Inferior parietal cortex (tissue), 1 donor: ENCODE results near the gene ZDHHC11B.
"Not testable (repeated sequence)": the region's sequence is repeated elsewhere in the genome, so short reads cannot be mapped to it uniquely, and the experiment has no call there.

Experiments used
- DNase-seq: peaks from one replicate; pipeline ENCODE4 v3.0.0-alpha.2; 2016; ENCODE audit errors: extremely low spot score

Gene ZDHHC11B

GRCh38 chr5:783881-784427 lies 575 bp downstream of the ZDHHC11B start:
- DNase-seq, result peak; percentile 31

- not testable (repeated sequence) for DNase-seq
Observed at GRCh38 chr5:783049-783802, 1.3 kb downstream of the ZDHHC11B start.

GRCh38 chr5:782356-782755 lies 2.2 kb downstream of the ZDHHC11B start:
- DNase-seq, result not testable (repeated sequence)

- DNase-seq, result not testable (repeated sequence)
Observed at GRCh38 chr5:780571-780970, 4.0 kb downstream of the ZDHHC11B start.

GRCh38 chr5:778967-779366 lies 5.6 kb downstream of the ZDHHC11B start:
- not testable (repeated sequence) for DNase-seq

GRCh38 chr5:778421-778820 lies 6.1 kb downstream of the ZDHHC11B start:
- DNase-seq, result not testable (repeated sequence)

- no peak for DNase-seq
Observed at GRCh38 chr5:777756-778161, 6.8 kb downstream of the ZDHHC11B start.

- no peak for DNase-seq
Observed at GRCh38 chr5:776862-777711, 7.4 kb downstream of the ZDHHC11B start.

- no peak for DNase-seq
Observed at GRCh38 chr5:775961-776861, 8.3 kb downstream of the ZDHHC11B start.

GRCh38 chr5:775595-775960 lies 9.0 kb downstream of the ZDHHC11B start:
- not testable (repeated sequence) for DNase-seq

- not testable (repeated sequence) for DNase-seq
Observed at GRCh38 chr5:774854-775505, 9.5 kb downstream of the ZDHHC11B start.

- not testable (repeated sequence) for DNase-seq
Observed at GRCh38 chr5:774304-774703, 10.2 kb downstream of the ZDHHC11B start.

- DNase-seq, result no peak
Observed at GRCh38 chr5:773517-774264, 10.8 kb downstream of the ZDHHC11B start.

GRCh38 chr5:772931-773330 lies 11.6 kb downstream of the ZDHHC11B start:
- not testable (repeated sequence) for DNase-seq

GRCh38 chr5:772547-772890 lies 12.0 kb downstream of the ZDHHC11B start:
- not testable (repeated sequence) for DNase-seq

GRCh38 chr5:771841-772546 lies 12.5 kb downstream of the ZDHHC11B start:
- not testable (repeated sequence) for DNase-seq

GRCh38 chr5:771087-771781 lies 13.3 kb downstream of the ZDHHC11B start:
- not testable (repeated sequence) for DNase-seq

- not testable (repeated sequence) for DNase-seq
Observed at GRCh38 chr5:770585-770984, 13.9 kb downstream of the ZDHHC11B start.
